ENCODE data around the gene RPLP1.
"Not testable (repeated sequence)": the region's sequence is repeated elsewhere in the genome, so short reads cannot be mapped to it uniquely, and the experiment has no call there.

The RPLP1 gene

GRCh38 chr15:69446953-69447352 lies 5.7 kb upstream of the RPLP1 start:
- H3K36me3 ChIP-seq (replicated peaks; ENCODE audit: low read depth, low read length) = peaks cover 57% of the 10 kb centered on the region
- TF ChIP-seq EZH2phosphoT487 (IDR thresholded peaks at IDR 0.05; ENCODE audit: low read depth) = no peak
- no peak for TF ChIP-seq CTCF (IDR thresholded peaks at IDR 0.05; ENCODE audit: low read depth, low read length)

GRCh38 chr15:69450221-69450620 lies 2.4 kb upstream of the RPLP1 start:
- not testable (repeated sequence) for H3K27ac ChIP-seq (ENCODE audit: low read length); H2AFZ ChIP-seq (ENCODE audit: low read depth, low read length); H3K9ac ChIP-seq (ENCODE audit: low read length); H3K27me3 ChIP-seq (ENCODE audit: low read depth, low read length); H3K4me3 ChIP-seq (ENCODE audit: low read length); H3K9me3 ChIP-seq (ENCODE audit: insufficient read depth, low read length); H3K4me2 ChIP-seq (ENCODE audit: low read length)
- Histone ChIP-seq H3K4me1 (ENCODE audit: low read length) (peaks cover 19% of the 10 kb centered on the region), H3K36me3 (replicated peaks; ENCODE audit: low read depth, low read length) (peaks cover 52% of the 10 kb centered on the region), H4K20me1 (ENCODE audit: insufficient read depth, low read length) (peaks cover 24% of the 10 kb centered on the region), H3K79me2 (ENCODE audit: low read length) (peaks cover 42% of the 10 kb centered on the region)

More at GRCh38 chr15:69446953-69447352, 5.7 kb upstream of the RPLP1 start:
- Histone ChIP-seq H3K27ac (ENCODE audit: low read length) (no peak overlapping the region), H3K9me3 (ENCODE audit: insufficient read depth, low read length) (no peaks in the 10 kb centered on the region), H3K4me2 (ENCODE audit: low read length) (no peak overlapping the region), H3K9ac (ENCODE audit: low read length) (no peak overlapping the region), H3K4me1 (ENCODE audit: low read length) (peaks cover 15% of the 10 kb centered on the region), H4K20me1 (ENCODE audit: insufficient read depth, low read length) (no peaks in the 10 kb centered on the region), H3K4me3 (ENCODE audit: low read length) (no peak overlapping the region), H3K79me2 (ENCODE audit: low read length) (peaks cover 16% of the 10 kb centered on the region), H2AFZ (ENCODE audit: low read depth, low read length) (no peak overlapping the region), H3K27me3 (ENCODE audit: low read depth, low read length) (no peaks in the 10 kb centered on the region)

- peak overlapping the region; percentile 88 for H3K4me2 ChIP-seq (ENCODE audit: low read length)
- H3K9ac ChIP-seq (ENCODE audit: low read length) = peak overlapping the region; percentile 82
- peak overlapping the region; percentile 91; the same call in 1 of the 2 replicates for H2AFZ ChIP-seq (ENCODE audit: low read depth, low read length)
- TF ChIP-seq EZH2phosphoT487 (IDR thresholded peaks at IDR 0.05; ENCODE audit: low read depth) = no peak
- no peak for TF ChIP-seq CTCF (IDR thresholded peaks at IDR 0.05; ENCODE audit: low read depth, low read length)
- no peaks in the 10 kb centered on the region for H3K9me3 ChIP-seq (ENCODE audit: insufficient read depth, low read length)
- H3K27ac ChIP-seq (ENCODE audit: low read length) = peak overlapping the region; percentile 90
- H3K4me3 ChIP-seq (ENCODE audit: low read length) = peak overlapping the region; percentile 94
- H3K4me1 ChIP-seq (ENCODE audit: low read length) = peaks cover 21% of the 10 kb centered on the region
- H3K36me3 ChIP-seq (replicated peaks; ENCODE audit: low read depth, low read length) = peaks cover 52% of the 10 kb centered on the region
- H3K27me3 ChIP-seq (ENCODE audit: low read depth, low read length) = no peaks in the 10 kb centered on the region
- peaks cover 48% of the 10 kb centered on the region for H3K79me2 ChIP-seq (ENCODE audit: low read length)
- H4K20me1 ChIP-seq (ENCODE audit: insufficient read depth, low read length) = peaks cover 33% of the 10 kb centered on the region
Observed at GRCh38 chr15:69450968-69451695, 1.5 kb upstream of the RPLP1 start.

DNA sequence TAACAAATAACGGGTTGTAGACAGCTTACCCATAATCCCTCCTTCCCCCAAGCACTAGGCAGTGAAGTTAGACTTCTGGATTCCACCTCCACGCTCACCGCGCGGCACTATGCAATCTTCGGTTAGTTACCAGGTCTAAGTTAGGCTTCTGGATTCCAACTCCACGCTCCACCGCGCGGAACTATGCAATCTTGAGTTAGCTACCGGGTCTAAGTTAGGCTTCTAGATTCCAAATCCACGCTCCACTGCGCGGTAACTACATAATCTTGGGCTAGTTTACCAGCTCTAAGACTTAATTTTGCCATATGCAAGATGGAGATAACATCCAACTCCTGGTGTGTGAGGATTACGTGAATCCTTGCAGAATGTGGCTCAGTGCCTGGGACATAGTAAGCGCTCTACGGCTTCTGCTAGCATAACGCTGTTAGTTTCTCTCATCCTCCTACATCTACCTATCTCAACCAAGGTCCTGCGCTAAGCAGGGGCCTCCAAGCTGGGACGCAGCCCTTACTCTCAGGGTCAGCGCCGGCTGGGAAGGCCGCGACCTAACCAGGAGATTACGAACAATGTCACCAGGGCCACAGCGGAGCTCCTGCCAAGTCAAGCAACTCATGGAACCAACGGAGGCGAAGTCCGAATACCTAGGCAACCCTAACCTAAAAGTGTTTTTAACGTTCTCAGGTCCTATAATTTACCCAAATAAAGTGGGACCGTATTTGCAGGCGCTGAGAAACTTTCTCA lies 497 bp upstream of the RPLP1 start:
- H3K27me3 ChIP-seq (ENCODE audit: low read depth, low read length) = no peaks in the 10 kb centered on the region
- peak overlapping the region; percentile 94 for H3K4me3 ChIP-seq (ENCODE audit: low read length)
- peak overlapping the region; percentile 88 for H3K4me2 ChIP-seq (ENCODE audit: low read length)
- H2AFZ ChIP-seq (ENCODE audit: low read depth, low read length) = peak overlapping the region; percentile 91
- peaks cover 52% of the 10 kb centered on the region for H3K36me3 ChIP-seq (replicated peaks; ENCODE audit: low read depth, low read length)
- H4K20me1 ChIP-seq (ENCODE audit: insufficient read depth, low read length) = peaks cover 42% of the 10 kb centered on the region
- H3K9me3 ChIP-seq (ENCODE audit: insufficient read depth, low read length) = no peaks in the 10 kb centered on the region
- TF ChIP-seq EZH2phosphoT487 (IDR thresholded peaks at IDR 0.05; ENCODE audit: low read depth) = no peak
- TF ChIP-seq CTCF (IDR thresholded peaks at IDR 0.05; ENCODE audit: low read depth, low read length) = no peak
- peak overlapping the region; percentile 90 for H3K27ac ChIP-seq (ENCODE audit: low read length)
- peaks cover 26% of the 10 kb centered on the region for H3K4me1 ChIP-seq (ENCODE audit: low read length)
- H3K9ac ChIP-seq (ENCODE audit: low read length) = peak overlapping the region; percentile 82
- H3K79me2 ChIP-seq (ENCODE audit: low read length) = peaks cover 48% of the 10 kb centered on the region
